H1 (cell line): ENCODE results near the gene BARX2. TPM values are rescaled to one million over a fixed set of nuclear protein-coding genes. Genes with fewer than 3 reads are reported as not detected.

Experiments used
- CTCF ChIA-PET: fragments of 300-600 bp; sonication (Branson Sonifier 250); formaldehyde crosslinking; loops from one replicate; lab custom pipeline; 2021; ENCODE audit not compliant: partially characterized antibody; lab: Charles Lee
- POLR2A ChIA-PET: fragments of 300-600 bp; sonication (Branson Sonifier 250); formaldehyde crosslinking; loops from one replicate; lab custom pipeline; 2021; ENCODE audit warnings: inconsistent platforms; ENCODE audit not compliant: partially characterized antibody; lab: Charles Lee
- DNase-seq, 2 experiments: peaks; one replicate each; pipeline versions ENCODE4 v3.0.0 to v3.0.0-alpha.2; 2010 to 2022; ENCODE audit warnings: low spot score in 2 of 2, low read depth in 1 of 2, mixed read lengths in 1 of 2
- FAIRE-seq: peaks from 2 replicates; lab custom pipeline; 2011; peaks lifted over from hg19 to GRCh38; lab: Jason Lieb, UNC
- H2AFZ ChIP-seq: 2 replicates; pipeline ENCODE4 v1.8.1; 2012; ENCODE audit warnings: low read length, inconsistent platforms
- H2AK5ac ChIP-seq: 2 replicates; pipeline ENCODE4 v1.6.1; 2013; ENCODE audit warnings: low read depth, low read length
- H2BK120ac ChIP-seq: replicated peaks from 2 replicates; pipeline ENCODE3; 2013; ENCODE audit warnings: low read depth, low read length, inconsistent platforms
- H2BK12ac ChIP-seq: 2 replicates; pipeline ENCODE4 v1.6.1; 2013; ENCODE audit warnings: low read depth, low read length
- H2BK15ac ChIP-seq: 2 replicates; pipeline ENCODE4 v1.6.1; 2013; ENCODE audit warnings: low read length
- H2BK20ac ChIP-seq: 2 replicates; pipeline ENCODE4 v1.6.1; 2013; ENCODE audit warnings: low read length
- H2BK5ac ChIP-seq: 2 replicates; pipeline ENCODE4 v1.6.1; 2013; ENCODE audit warnings: low read depth, low read length
- H3K14ac ChIP-seq: 2 replicates; pipeline ENCODE4 v1.6.1; 2013; ENCODE audit warnings: inconsistent platforms; ENCODE audit not compliant: insufficient read length
- H3K18ac ChIP-seq: 2 replicates; pipeline ENCODE4 v1.6.1; 2013; ENCODE audit warnings: low read length; ENCODE audit errors: extremely low read depth
- H3K23ac ChIP-seq: 2 replicates; pipeline ENCODE4 v1.6.1; 2013; ENCODE audit warnings: inconsistent platforms; ENCODE audit not compliant: insufficient read length
- H3K23me2 ChIP-seq: 2 replicates; pipeline ENCODE4 v1.6.1; 2013; ENCODE audit warnings: low read depth, low read length
- H3K27ac ChIP-seq: 2 replicates; pipeline ENCODE4 v1.6.1; 2011; ENCODE audit warnings: low read depth, low read length, inconsistent platforms
- H3K27me3 ChIP-seq, 4 experiments: replicated peaks in 1 of 4; 1 replicate in 1 of 4; 2 replicates in 3 of 4; pipeline versions ENCODE4 v1.6.1 to v1.8.1; 2011 to 2013; ENCODE audit warnings: low read length in 3 of 4, mild to moderate bottlenecking in 3 of 4, inconsistent platforms in 2 of 4, mixed read lengths in 2 of 4, moderate library complexity in 1 of 4; ENCODE audit not compliant: control insufficient read depth in 3 of 4, insufficient read depth in 3 of 4; ENCODE audit errors: extremely low read depth in 1 of 4
- H3K36me3 ChIP-seq, 4 experiments: 2 replicates each; pipeline versions ENCODE4 v1.6.1 to v1.8.1; 2011 to 2013; ENCODE audit warnings: mild to moderate bottlenecking in 4 of 4, low read length in 3 of 4, moderate library complexity in 2 of 4, control low read depth in 1 of 4, inconsistent platforms in 1 of 4; ENCODE audit not compliant: insufficient read depth in 4 of 4, control insufficient read depth in 2 of 4
- H3K4ac ChIP-seq: replicated peaks from 2 replicates; pipeline ENCODE3; 2013; ENCODE audit warnings: low read length, low read depth, mixed read lengths, inconsistent platforms; ENCODE audit not compliant: insufficient read length
- H3K4me1 ChIP-seq, 4 experiments: replicated peaks in 1 of 4; 1 replicate in 1 of 4; 2 replicates in 3 of 4; pipeline versions ENCODE4 v1.6.1 to v1.8.1; 2011 to 2013; ENCODE audit warnings: low read length in 3 of 4, inconsistent platforms in 2 of 4, mixed read lengths in 1 of 4; ENCODE audit not compliant: insufficient read depth in 4 of 4, control insufficient read depth in 3 of 4
- H3K4me2 ChIP-seq, 2 experiments: 2 replicates each; pipeline versions ENCODE4 v1.6.1 to v1.8.1; 2011 to 2013; ENCODE audit warnings: low read depth in 2 of 2, low read length in 2 of 2, control low read depth in 1 of 2, inconsistent platforms in 1 of 2, mild to moderate bottlenecking in 1 of 2; ENCODE audit not compliant: insufficient read depth in 1 of 2
- H3K4me3 ChIP-seq, 4 experiments: fragments of 200-600, 300-600 bp in 1 of 4; sonication (generic), shearing (Covaris generic), sonication (Bioruptor Twin) in 1 of 4; 2 replicates each; pipeline versions ENCODE4 v1.5.1 to v1.8.1; 2011 to 2016; ENCODE audit warnings: low read length in 4 of 4, low read depth in 3 of 4, control low read depth in 2 of 4, inconsistent platforms in 2 of 4, mild to moderate bottlenecking in 2 of 4, mixed read lengths in 1 of 4, moderate library complexity in 1 of 4; ENCODE audit not compliant: insufficient read depth in 2 of 4; ENCODE audit errors: extremely low read depth in 1 of 4
- H3K56ac ChIP-seq: replicated peaks from 2 replicates; pipeline ENCODE3; 2013; ENCODE audit warnings: low read depth, mild to moderate bottlenecking, mixed read lengths, low read length, inconsistent platforms; ENCODE audit not compliant: insufficient read length
- H3K79me1 ChIP-seq: 2 replicates; pipeline ENCODE4 v1.6.1; 2013; ENCODE audit warnings: low read depth, low read length, control low read depth
- H3K79me2 ChIP-seq, 2 experiments: 2 replicates each; pipeline versions ENCODE4 v1.6.1 to v1.8.1; 2012 to 2013; ENCODE audit warnings: low read length in 2 of 2, mild to moderate bottlenecking in 2 of 2, inconsistent platforms in 1 of 2; ENCODE audit not compliant: insufficient read depth in 2 of 2, control insufficient read depth in 1 of 2
- H3K9ac ChIP-seq, 4 experiments: replicated peaks in 1 of 4; 1 replicate in 1 of 4; 2 replicates in 3 of 4; pipeline versions ENCODE4 v1.6.1 to v1.8.1; 2011 to 2013; ENCODE audit warnings: low read depth in 3 of 4, low read length in 3 of 4, control low read depth in 2 of 4, mild to moderate bottlenecking in 2 of 4, moderate library complexity in 2 of 4, inconsistent platforms in 1 of 4; ENCODE audit errors: extremely low read depth in 1 of 4
- H3K9me3 ChIP-seq, 2 experiments: 2 replicates each; pipeline versions ENCODE4 v1.6.1 to v1.8.1; 2012 to 2013; ENCODE audit warnings: mild to moderate bottlenecking in 2 of 2, moderate library complexity in 2 of 2, control low read depth in 1 of 2, inconsistent platforms in 1 of 2, low read depth in 1 of 2, low read length in 1 of 2, mixed read lengths in 1 of 2; ENCODE audit not compliant: insufficient read depth in 2 of 2
- H4K20me1 ChIP-seq, 2 experiments: replicated peaks in 1 of 2; 2 replicates each; pipeline versions ENCODE3 to v1.8.1; 2011 to 2013; ENCODE audit warnings: inconsistent platforms in 2 of 2, low read length in 2 of 2, mild to moderate bottlenecking in 1 of 2; ENCODE audit not compliant: insufficient read depth in 2 of 2, control insufficient read depth in 1 of 2
- H4K5ac ChIP-seq: 2 replicates; pipeline ENCODE4 v1.6.1; 2013; ENCODE audit warnings: low read length, low read depth, mixed read lengths, inconsistent platforms; ENCODE audit not compliant: insufficient read length
- H4K8ac ChIP-seq: 2 replicates; pipeline ENCODE4 v1.8.0; 2013; ENCODE audit warnings: mild to moderate bottlenecking, moderate library complexity, low read length, inconsistent platforms; ENCODE audit not compliant: insufficient read depth; ENCODE audit errors: extremely low read depth
- H4K91ac ChIP-seq: replicated peaks from 2 replicates; pipeline ENCODE3; 2013; ENCODE audit warnings: low read length, mixed read lengths, inconsistent platforms; ENCODE audit not compliant: insufficient read length
- BACH1 ChIP-seq: IDR thresholded peaks from 2 replicates; pipeline ENCODE4 v1.6.1; 2012; ENCODE audit warnings: low read length, improper control_type of control experiment
- CBX5 ChIP-seq: fragments of 300-800, 300-1000 bp; sonication (generic); IDR thresholded peaks from 2 replicates; pipeline ENCODE4 v1.7.1; 2016; ENCODE audit warnings: antibody characterized with exemption, low read length, low read depth
- CREB1 ChIP-seq: IDR thresholded peaks from 2 replicates; pipeline ENCODE4 v1.6.1; 2012; ENCODE audit warnings: inconsistent platforms
- EP300 ChIP-seq, 2 experiments: IDR thresholded peaks; 1 replicate in 1 of 2; 2 replicates in 1 of 2; pipeline ENCODE4 v1.6.1; 2011 to 2012; ENCODE audit warnings: low read depth in 2 of 2, low read length in 2 of 2, mild to moderate bottlenecking in 2 of 2, borderline replicate concordance in 1 of 2, inconsistent platforms in 1 of 2, moderate library complexity in 1 of 2
- GTF2F1 ChIP-seq: IDR thresholded peaks from 2 replicates; pipeline ENCODE4 v1.6.1; 2012; ENCODE audit warnings: low read depth, low read length, improper control_type of control experiment, borderline replicate concordance
- HDAC6 ChIP-seq: IDR thresholded peaks from one replicate; pipeline ENCODE4 v1.7.1; 2012; ENCODE audit warnings: low read depth, mild to moderate bottlenecking, inconsistent platforms, low read length, moderate library complexity
- POU5F1 ChIP-seq: IDR thresholded peaks from 2 replicates; pipeline ENCODE4 v1.6.1; 2011; ENCODE audit warnings: low read depth, mild to moderate bottlenecking, low read length, moderate library complexity
- RFX5 ChIP-seq: IDR thresholded peaks from 2 replicates; pipeline ENCODE4 v1.6.1; 2011; ENCODE audit warnings: low read depth, low read length, improper control_type of control experiment, borderline replicate concordance
- RNF2 ChIP-seq: fragments of 200-900, 300-1000 bp; sonication (generic); IDR thresholded peaks from 2 replicates; pipeline ENCODE4 v1.7.1; 2016; ENCODE audit warnings: borderline replicate concordance, low read depth, mild to moderate bottlenecking, antibody characterized with exemption, low read length; ENCODE audit not compliant: poor library complexity, severe bottlenecking; ENCODE audit errors: missing control alignments
- SIRT6 ChIP-seq: IDR thresholded peaks from one replicate; pipeline ENCODE4 v1.7.1; 2012; ENCODE audit warnings: low read length, inconsistent platforms
- SP4 ChIP-seq: IDR thresholded peaks from 2 replicates; pipeline ENCODE4 v1.6.1; 2012; ENCODE audit warnings: low read length, inconsistent platforms
- TAF7 ChIP-seq: optimal IDR thresholded peaks from 2 replicates; pipeline ENCODE3; 2011; ENCODE audit warnings: low read depth, mild to moderate bottlenecking, inconsistent platforms, low read length, moderate library complexity, borderline replicate concordance
- ZNF274 ChIP-seq: IDR thresholded peaks from 2 replicates; pipeline ENCODE4 v1.7.0; 2012; ENCODE audit warnings: low read length, borderline replicate concordance; ENCODE audit errors: extremely low read depth
- WGBS, 2 experiments: shearing (Covaris generic) in 1 of 2; methylation state at CpG; one replicate each; pipeline versions ENCODE4 v1.1.6 to v1.1.7; 2013 to 2015; ENCODE audit warnings: low lambda C conversion rate in 2 of 2, mixed read lengths in 2 of 2, inconsistent platforms in 1 of 2, low coverage in 1 of 2, missing lambda C conversion rate in 1 of 2; ENCODE audit not compliant: insufficient replicate concordance in 2 of 2, insufficient coverage in 1 of 2, insufficient read length in 1 of 2; ENCODE audit errors: extremely low coverage in 1 of 2, missing lambda C conversion rate in 1 of 2; 5-methylcytosine and 5-hydroxymethylcytosine counted together
- polyA plus RNA-seq, 7 experiments: library from polyadenylated mRNA; depleted of rRNA in 3 of 7; stranded (reverse) in 5 of 7; unstranded in 2 of 7; fragments of >200 nt in 5 of 7; fragments of 200-250 nt in 2 of 7; gene quantifications; 1 replicate in 5 of 7; 2 replicates in 1 of 7; 4 replicates in 1 of 7; pipeline versions ENCODE4 v1.2.1 to v1.2.3, GENCODE V29; 2011 to 2013; ENCODE audit warnings: missing spikeins in 2 of 7, mixed read lengths in 2 of 7
- total RNA-seq: library from RNA; stranded (reverse); fragmentation: NEBNext Ultra II Directional; extraction: Animal tissue kit (Norgen Biotek cat#: 25700); gene quantifications from 2 replicates; pipeline ENCODE4 v1.2.1, GENCODE V29; 2021

BARX2 gene
- total and polyA plus RNA-seq, 2 of the 8 experiments (the other 6 are each of a cell fraction or from before 2014, with no cell fraction given), result not detected

GRCh38 chr11:129447654-129448239, 72.1 kb downstream of the BARX2 start:
- H4K5ac ChIP-seq, result no peak overlapping the region
- H3K79me2 ChIP-seq, result no peaks in the 10 kb centered on the region
- H3K4me1 ChIP-seq, result no peaks in the 10 kb centered on the region; a peak in 1 of 7 replicates
- no peak overlapping the region for H3K14ac ChIP-seq
- TF ChIP-seq CREB1, result no peak
- no peak for TF ChIP-seq BACH1
- TF ChIP-seq TAF7, result no peak
- no peak for TF ChIP-seq SP4
- TF ChIP-seq CBX5, result no peak
- no peak for TF ChIP-seq GTF2F1
- TF ChIP-seq RNF2, result no peak
- TF ChIP-seq POU5F1, result no peak
- TF ChIP-seq SIRT6, result no peak
- no peak for TF ChIP-seq ZNF274
- no peak for TF ChIP-seq EP300 (IDR thresholded peaks at IDR 0.05; ENCODE audit: borderline replicate concordance in 1 of 2, low read depth in 2 of 2, low read length in 2 of 2)
- TF ChIP-seq HDAC6, result no peak
- TF ChIP-seq RFX5, result no peak
- no peak overlapping the region for H3K4me2 ChIP-seq
- H3K4ac ChIP-seq, result no peak overlapping the region
- H2BK12ac ChIP-seq, result no peak overlapping the region
- no peak overlapping the region for H4K8ac ChIP-seq
- no peaks in the 10 kb centered on the region for H3K23me2 ChIP-seq
- no peak overlapping the region for H3K18ac ChIP-seq
- WGBS, 2 experiments, result 78% methylated on average over 7 of the region's 7 CpGs; no CpG with 5 or more reads in 1 of the 2 experiments
- H3K9ac ChIP-seq, result no peak overlapping the region
- no peak overlapping the region for H4K91ac ChIP-seq
- POLR2A ChIA-PET, result no interaction called here
- H2BK15ac ChIP-seq, result no peak overlapping the region
- no peak overlapping the region for H2AFZ ChIP-seq
- no peak overlapping the region for H3K56ac ChIP-seq
- FAIRE-seq (no peak), DNase-seq (no peak)
- H4K20me1 ChIP-seq, result no peaks in the 10 kb centered on the region
- no peak overlapping the region for H2BK5ac ChIP-seq
- CTCF ChIA-PET, result no interaction called here
- H3K27ac ChIP-seq, result no peak overlapping the region
- H3K27me3 ChIP-seq, result no peaks in the 10 kb centered on the region
- H2BK20ac ChIP-seq, result no peak overlapping the region
- no peaks in the 10 kb centered on the region for H3K36me3 ChIP-seq
- H3K23ac ChIP-seq, result no peak overlapping the region
- no peak overlapping the region for H2AK5ac ChIP-seq
- H3K4me3 ChIP-seq, result no peak overlapping the region
- H3K79me1 ChIP-seq, result no peaks in the 10 kb centered on the region
- peaks cover 3 to 6% of the 10 kb centered on the region in 2 experiments; a peak in 1 of 4 replicates for H3K9me3 ChIP-seq
- no peak overlapping the region for H2BK120ac ChIP-seq
